IPS-18c (cell line): ENCODE measurements around the gene CCL3.
"Not testable (repeated sequence)": the region's sequence is repeated elsewhere in the genome, so short reads cannot be mapped to it uniquely, and the experiment has no call there.

Experiments
- H3K4me3 ChIP-seq: 2 replicates; pipeline ENCODE4 v1.7.0; 2013; ENCODE audit warnings: low read depth, mild to moderate bottlenecking, low read length, moderate library complexity; ENCODE audit not compliant: insufficient read depth
- H3K9me3 ChIP-seq: one replicate; pipeline ENCODE4 v1.6.1; 2013; ENCODE audit warnings: mild to moderate bottlenecking, low read length, moderate library complexity; ENCODE audit not compliant: control insufficient read depth, insufficient read depth

CCL3 gene

DNA sequence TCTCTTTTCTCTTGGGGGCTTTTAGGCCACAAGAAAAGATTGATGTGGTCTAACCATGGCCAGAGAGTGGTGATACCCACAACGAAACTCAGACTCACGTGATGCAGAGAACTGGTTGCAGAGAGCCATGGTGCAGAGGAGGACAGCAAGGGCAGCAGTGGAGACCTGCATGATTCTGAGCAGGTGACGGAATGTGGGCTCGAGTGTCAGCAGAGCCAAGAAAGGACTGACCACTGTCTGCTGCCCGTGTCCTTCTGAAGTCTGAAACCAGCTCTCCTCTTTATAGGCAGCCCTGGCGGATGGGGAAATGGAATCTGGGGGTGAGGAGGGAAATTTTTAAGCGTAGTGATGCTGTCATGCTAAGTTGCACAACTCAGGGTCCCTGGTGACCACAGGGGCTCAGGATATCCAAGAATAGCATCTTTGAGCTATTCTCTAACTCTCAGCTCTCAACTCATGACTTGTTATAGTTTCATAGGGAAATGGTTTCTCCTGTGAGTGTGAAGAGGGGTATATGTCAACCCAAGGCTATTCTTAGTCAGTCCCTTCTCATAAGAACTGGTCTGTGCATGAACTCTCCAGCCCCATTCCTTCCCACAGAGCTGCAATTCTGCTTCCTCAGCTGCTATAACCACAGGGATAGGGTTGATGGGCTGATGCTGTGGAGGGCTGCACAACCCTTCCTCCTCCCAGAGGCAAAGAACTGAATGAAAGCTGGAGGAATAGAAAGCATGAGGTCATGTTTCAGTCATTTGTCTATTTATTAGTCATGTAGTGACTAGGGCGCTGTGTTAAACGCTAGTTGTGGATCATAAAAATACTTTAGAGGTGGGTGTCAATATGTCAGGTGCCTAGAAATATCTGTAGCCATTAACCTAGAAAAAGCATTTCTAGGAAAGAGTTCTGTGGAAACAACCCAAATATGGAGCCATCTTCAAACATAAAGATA, at the start of gene CCL3:
TSS of gene CCL3 (minus strand) at position 256 of the 949 bp plus-strand sequence. CDS start at position 171, 85 bp downstream.
- no peaks in the 10 kb centered on the region for H3K9me3 ChIP-seq
- H3K4me3 ChIP-seq: no peak within 1 kb of the TSS

DNA sequence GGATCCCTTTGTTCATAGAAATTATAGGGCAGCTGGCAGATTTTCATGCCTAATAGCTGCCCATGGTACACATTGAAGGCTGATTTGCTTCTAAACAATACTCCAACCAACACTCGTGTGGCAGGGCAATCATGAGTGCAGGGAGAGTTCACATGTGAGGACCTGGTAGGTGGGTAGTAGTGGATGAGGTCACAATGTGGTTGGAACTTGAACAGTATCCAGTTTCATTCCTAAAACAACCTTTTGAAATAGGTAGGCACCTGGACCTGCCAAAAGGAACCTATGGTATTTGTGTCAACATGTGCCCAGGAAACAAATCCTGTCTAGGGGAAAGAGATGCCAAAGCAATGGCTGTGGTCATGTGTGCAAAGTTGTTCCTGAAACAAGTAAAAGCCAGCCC, 46.5 kb upstream of the CCL3 start:
- no peaks in the 10 kb centered on the region for H3K9me3 ChIP-seq

DNA sequence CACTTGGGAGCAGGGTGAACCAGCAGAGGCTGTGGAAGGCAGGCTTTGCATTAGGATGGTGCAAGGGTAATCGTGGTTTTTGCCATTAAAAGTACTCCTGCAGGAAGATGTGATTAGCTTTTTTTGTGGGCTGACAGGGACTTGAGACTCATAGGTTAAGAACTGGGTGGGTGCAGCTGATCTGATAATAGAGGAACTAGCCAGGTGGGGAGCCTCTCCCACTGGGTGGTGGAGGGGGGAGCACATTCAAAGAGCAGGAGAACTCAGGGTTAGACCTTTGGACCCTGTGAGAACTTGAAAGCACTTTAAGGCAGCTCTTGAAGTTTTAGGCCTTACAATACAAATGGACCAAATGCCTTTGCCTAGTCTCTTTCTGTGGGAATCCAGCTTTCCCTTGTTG, 46.1 kb upstream of the CCL3 start:
- Histone ChIP-seq H3K9me3 (no peaks in the 10 kb centered on the region), H3K4me3 (no peak overlapping the region)

More for the DNA sequence above, 46.5 kb upstream of the CCL3 start:
- no peak overlapping the region for H3K4me3 ChIP-seq

- no peak overlapping the region for H3K4me3 ChIP-seq
- no peaks in the 10 kb centered on the region for H3K9me3 ChIP-seq
Measured at GRCh38 chr17:36135465-36135864, 45.5 kb upstream of the CCL3 start.

- H3K9me3 ChIP-seq: no peaks in the 10 kb centered on the region
Measured at GRCh38 chr17:36133602-36134236, 43.8 kb upstream of the CCL3 start.

DNA sequence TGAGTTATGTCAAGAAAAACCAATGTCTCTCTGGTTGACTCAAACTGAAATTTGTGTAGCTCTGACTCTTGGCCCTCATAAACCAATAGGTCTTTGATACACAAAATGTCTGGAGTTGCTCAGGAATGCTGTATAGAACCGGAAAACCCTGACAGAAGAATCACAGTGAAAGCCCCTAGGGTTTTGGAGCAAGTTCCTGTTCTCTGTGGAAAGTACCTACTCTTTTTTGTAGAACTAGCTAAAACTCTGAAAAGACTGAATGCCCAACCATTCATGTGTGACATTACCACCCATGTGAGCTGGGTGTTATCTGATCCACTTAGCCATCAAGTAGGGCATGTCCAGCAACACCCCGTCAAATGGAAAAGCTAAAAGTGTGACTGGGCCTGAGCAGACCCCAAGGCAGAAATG, 42.5 kb upstream of the CCL3 start:
- no peak overlapping the region for H3K4me3 ChIP-seq
- no peaks in the 10 kb centered on the region for H3K9me3 ChIP-seq

More at GRCh38 chr17:36133602-36134236, 43.8 kb upstream of the CCL3 start:
- H3K4me3 ChIP-seq: no peak overlapping the region

GRCh38 chr17:36131931-36132330, 42.0 kb upstream of the CCL3 start:
- Histone ChIP-seq H3K4me3 (no peak overlapping the region), H3K9me3 (no peaks in the 10 kb centered on the region)

DNA sequence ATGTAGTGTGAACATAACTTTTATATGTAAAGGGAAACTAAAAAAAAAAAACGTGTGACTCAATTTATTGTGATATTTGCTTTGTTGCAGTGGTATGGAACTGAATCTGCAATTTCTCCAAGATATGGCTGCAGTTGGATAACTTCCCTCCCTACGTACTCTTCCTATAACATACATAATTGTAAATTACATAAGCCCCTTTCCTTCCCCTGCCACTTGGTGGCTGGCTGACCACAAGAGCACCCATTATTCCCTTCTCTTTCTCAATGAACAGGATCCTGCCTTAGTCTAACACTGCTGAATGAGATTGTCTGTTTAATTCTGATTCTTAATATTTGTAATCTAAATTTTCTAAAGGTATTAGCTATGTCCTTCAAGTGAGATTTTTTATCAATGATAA, 41.5 kb upstream of the CCL3 start:
- Histone ChIP-seq H3K4me3 (no peak overlapping the region), H3K9me3 (peaks cover under 1% of the 10 kb centered on the region)

DNA sequence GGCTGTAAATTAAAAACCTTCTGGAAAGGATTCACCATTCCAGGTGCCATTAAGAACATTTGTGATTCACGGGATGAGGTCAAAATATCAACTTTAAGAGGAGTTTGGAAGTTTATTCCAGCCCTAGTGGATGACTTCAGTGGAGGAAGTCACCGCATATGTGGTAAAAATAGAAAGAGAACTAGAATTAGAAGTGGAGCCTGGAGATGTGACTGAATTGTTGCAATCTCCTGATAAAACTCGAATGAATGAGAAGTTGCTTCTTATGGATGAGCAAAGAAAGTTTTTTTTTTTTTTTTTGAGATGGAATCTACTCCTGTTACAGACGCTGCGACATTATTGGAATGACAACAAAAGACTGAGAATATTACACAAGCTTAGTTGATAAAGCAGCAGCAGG, 40.4 kb upstream of the CCL3 start:
- no peak overlapping the region for H3K4me3 ChIP-seq
- peaks cover 12% of the 10 kb centered on the region for H3K9me3 ChIP-seq

- Histone ChIP-seq H3K9me3 (peaks cover 12% of the 10 kb centered on the region), H3K4me3 (no peak overlapping the region)
Measured at GRCh38 chr17:36129616-36130015, 39.7 kb upstream of the CCL3 start.

DNA sequence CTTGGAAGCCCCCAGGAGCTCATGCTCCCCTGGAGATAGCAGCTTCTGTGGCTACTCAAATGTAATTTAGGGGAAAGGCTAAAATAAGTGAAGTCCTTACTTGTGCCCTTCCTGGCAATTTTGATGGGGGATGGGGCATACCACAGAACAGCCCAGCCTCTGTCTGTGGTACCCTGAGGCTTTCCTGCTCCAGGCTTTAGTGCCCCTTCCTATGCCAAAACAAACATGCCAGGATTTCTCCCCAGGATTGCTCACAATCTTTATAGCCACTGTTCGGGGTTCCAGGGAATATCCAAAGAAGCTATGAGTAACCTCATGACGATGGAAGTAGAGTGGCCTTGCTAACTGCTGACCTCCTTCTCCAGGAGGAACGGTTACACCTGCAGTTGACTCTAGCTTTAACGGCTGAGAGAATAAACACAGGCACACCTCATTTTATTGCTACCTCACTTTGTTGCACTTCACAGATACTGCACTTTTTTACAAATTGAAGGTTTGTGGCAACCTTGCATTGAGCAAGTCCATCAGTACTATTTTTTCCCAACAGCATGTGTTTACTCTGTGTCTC, 38.6 kb upstream of the CCL3 start:
- Histone ChIP-seq H3K9me3 (peaks cover 12% of the 10 kb centered on the region), H3K4me3 (no peak overlapping the region)

DNA sequence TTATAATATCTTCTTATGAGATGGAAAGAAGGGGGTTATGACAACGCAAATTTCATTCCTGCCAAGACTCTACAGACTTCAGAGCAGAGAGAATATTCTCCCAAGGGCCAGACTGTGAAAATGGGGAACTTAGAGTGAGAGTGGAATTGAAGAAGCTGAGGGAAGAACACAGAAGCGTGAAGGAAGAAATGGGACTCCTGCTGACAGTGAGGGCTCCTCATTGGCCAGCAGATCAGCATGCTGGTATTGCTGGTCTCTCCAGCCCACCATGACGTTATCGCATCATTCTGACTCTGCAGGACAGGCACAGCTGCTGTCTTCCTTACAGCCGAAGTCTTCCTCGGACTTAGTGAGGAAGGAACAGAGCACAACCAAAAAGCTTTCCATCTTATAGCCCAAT, 38.0 kb upstream of the CCL3 start:
- Histone ChIP-seq H3K9me3 (peaks cover 12% of the 10 kb centered on the region), H3K4me3 (no peak overlapping the region)

- Histone ChIP-seq H3K4me3 (no peak overlapping the region), H3K9me3 (peaks cover 12% of the 10 kb centered on the region)
Measured at GRCh38 chr17:36127199-36127893, 37.4 kb upstream of the CCL3 start.

- Histone ChIP-seq H3K9me3 (peaks cover 12% of the 10 kb centered on the region), H3K4me3 (no peak overlapping the region)
Measured at GRCh38 chr17:36124879-36125824, 35.2 kb upstream of the CCL3 start.

DNA sequence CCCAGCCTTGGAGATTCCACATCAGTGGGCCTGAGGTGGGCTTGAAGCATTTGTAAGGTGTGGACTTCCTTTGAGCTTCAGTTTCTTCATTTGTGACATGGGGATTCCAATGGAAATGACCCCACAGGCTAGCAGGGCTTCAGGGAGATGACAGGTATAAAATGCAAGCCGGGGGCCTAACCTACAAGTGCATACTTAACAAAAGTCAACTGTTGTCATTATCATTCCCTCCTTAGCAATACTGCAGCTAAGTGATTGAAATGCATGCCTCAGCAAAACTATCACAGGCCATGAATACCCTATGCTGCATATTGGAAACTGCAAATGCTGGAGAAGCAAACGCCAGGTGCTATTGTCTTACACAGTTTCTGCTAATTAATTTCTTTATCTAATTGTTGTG, 33.5 kb upstream of the CCL3 start:
- Histone ChIP-seq H3K4me3 (no peak overlapping the region), H3K9me3 (peaks cover 12% of the 10 kb centered on the region)

DNA sequence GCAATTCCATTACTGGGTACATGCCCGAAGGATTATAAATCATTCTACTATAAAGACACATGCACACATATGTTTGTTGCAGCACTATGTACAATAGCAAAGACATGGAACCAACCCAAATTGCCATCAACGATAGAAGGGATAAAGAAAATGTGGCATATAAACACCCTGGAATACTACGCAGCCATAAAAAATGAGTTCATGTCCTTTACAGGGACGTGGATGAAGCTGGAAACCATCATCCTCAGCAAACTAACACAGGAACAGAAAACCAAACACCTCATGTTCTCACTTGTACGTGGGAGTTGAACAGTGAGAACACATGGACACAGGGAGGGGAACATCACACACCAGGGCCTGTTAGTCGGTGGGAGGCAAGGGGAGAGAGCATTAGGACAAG, 31.2 kb upstream of the CCL3 start:
- H3K9me3 ChIP-seq, H3K4me3 ChIP-seq: not testable (repeated sequence)
